CD4-positive, alpha-beta T cell treated with Interleukin-10 for 1 hour (primary cell): Measurements from ENCODE around the gene ADAMTS9.

Experiments used
- DNase-seq: peaks from one replicate; pipeline ENCODE4 v3.0.0-alpha.2; 2020

Gene ADAMTS9

DNA sequence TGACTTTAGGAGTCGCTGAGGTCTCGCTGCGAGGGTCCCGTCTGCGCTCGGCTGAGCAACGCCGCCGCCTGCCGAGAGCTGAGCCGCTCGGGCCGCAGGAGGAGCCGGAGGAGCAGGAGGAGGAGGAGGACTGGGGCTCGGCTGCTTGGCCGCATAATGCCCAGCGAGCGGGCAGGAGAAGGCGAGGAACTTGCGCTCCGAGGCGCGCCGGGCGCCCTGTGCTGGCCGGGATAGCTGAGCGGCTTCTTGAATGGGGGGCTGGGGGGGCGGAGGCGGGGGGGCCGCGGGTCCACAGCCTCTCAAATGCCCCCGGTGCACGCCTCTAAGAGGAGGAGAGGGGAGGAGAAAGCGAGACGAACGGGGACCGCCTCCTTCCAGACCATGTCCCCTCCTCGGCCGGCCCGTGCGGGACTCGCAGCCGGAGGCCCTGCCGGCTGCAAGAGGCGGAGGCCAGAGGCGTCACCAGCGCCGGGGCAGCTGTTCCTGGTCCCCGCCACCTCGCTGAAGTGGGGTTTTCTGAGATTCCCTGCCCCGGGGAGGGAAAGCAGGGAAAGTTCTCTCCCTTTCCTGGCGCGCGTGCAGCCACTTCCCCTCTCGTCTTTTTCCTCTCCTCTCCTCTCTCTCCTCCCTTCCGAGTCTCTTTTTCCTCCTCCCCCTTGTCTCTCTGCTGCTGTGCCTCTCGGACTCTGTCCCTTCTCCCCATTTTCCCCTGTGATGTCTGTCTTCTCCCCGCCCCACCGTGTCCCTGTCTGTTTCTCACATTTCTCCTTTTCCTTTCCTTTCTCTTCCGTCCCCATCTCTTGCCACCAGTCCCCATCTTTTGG, at the start of gene ADAMTS9:
Gene ADAMTS9, minus strand, starts transcription at position 220 of the 824 bp plus-strand sequence. CDS start 343 bp downstream, outside the sequence.
- DNase-seq, result no peak

GRCh38 chr3:64732576-64732975, 44.8 kb upstream of the ADAMTS9 start:
- DNase-seq, result no peak

- DNase-seq, result no peak
Measured at GRCh38 chr3:64730681-64731080, 42.9 kb upstream of the ADAMTS9 start.

- no peak for DNase-seq
Measured at GRCh38 chr3:64728994-64729393, 41.2 kb upstream of the ADAMTS9 start.

DNA sequence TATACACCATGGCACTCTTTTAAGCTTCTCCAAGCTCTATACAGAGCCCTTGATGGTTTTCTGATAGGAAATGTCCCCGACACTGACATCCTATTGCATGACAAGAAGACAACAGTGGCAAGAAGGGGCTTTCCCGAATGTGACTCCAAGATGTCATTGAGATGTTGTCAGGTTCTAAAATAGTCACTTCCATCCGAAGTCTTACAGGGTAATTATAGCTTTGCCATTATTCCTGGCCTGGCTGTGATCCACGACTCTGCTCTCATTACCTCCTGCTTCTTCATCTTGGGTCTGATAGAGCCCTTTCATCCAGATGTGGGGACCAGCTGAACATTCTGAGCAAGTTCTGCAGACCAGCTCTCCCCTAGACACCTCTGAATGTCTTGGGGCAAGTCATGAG, 40.6 kb upstream of the ADAMTS9 start:
- DNase-seq, result no peak

DNA sequence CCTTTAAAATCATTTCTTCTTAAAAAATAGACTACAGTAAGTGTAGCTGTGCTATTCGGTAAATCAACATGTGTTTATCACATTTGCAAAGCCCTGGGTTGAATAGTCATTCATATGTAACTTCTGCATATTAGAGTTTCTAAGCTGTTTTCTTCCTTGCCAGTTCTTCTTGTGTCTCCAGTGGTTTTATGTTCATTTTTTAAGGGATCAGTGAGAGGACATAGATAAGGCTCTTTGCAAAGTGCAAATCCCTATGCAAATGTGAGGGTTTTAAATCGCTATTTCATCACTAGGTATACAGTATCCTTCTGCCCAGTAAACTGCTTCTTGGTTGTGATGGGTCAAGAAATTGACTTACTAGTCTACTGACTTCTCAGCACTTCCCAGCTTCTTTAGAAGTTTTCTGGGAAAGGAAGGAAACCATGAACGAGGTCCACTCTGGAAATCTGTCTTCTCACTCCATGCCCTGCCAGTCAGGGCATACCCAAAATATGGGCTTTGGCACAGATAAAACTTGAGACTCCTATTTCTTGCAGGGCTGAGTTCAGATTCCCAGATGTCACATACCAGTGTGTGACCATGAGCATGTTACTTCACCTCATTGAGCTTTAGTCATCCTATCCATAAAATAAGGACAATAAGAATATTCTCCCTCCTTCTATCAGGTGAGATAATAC, 38.8 kb upstream of the ADAMTS9 start:
- DNase-seq, result no peak

DNA sequence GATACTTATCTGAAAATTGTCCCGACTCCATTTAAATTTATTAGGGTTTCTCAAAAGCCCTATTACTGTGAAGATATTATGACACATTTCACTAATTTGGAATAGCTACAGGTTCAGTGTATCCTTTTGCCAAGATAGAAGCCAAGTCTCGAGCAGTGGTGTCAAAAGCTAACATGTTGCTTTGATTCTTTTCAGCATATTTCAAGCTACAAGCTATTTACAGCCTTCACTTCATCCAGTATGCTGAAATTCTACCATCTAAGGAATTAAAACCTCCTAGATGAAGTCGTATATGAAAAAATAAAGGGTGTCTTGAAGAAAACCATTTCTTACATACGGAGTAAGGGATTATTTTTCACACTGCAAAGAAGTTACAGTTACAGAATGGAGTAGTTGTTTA, 31.2 kb upstream of the ADAMTS9 start:
- DNase-seq, result no peak

- DNase-seq, result no peak
Measured at GRCh38 chr3:64717872-64718613, 30.2 kb upstream of the ADAMTS9 start.

- DNase-seq, result no peak
Measured at GRCh38 chr3:64717411-64717810, 29.6 kb upstream of the ADAMTS9 start.

GRCh38 chr3:64716110-64716710, 28.4 kb upstream of the ADAMTS9 start:
- no peak for DNase-seq

- no peak for DNase-seq
Measured at GRCh38 chr3:64715211-64715982, 27.6 kb upstream of the ADAMTS9 start.

DNA sequence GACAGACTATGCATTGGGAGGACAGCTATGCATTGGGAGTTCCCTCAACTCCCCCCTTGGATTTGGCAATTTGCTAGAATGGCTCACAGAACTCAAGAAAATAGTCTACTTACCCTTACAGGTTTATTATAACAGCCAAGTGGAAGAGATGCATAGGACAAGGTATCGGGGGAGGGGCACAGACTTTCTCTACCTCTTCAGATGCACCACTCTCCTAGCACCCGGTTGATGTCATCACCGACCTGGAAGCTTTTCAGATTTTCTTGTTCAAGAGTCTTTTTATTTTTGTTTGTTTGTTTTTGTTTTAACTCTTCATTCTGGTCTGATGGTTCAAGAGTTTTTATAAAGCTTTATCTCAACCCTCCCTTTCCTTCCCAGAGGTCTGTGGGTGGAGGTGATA, 20.7 kb upstream of the ADAMTS9 start:
- DNase-seq, result no peak

- DNase-seq, result no peak
Measured at GRCh38 chr3:64705946-64706345, 18.1 kb upstream of the ADAMTS9 start.

- no peak for DNase-seq
Measured at GRCh38 chr3:64696896-64697295, 9.1 kb upstream of the ADAMTS9 start.

DNA sequence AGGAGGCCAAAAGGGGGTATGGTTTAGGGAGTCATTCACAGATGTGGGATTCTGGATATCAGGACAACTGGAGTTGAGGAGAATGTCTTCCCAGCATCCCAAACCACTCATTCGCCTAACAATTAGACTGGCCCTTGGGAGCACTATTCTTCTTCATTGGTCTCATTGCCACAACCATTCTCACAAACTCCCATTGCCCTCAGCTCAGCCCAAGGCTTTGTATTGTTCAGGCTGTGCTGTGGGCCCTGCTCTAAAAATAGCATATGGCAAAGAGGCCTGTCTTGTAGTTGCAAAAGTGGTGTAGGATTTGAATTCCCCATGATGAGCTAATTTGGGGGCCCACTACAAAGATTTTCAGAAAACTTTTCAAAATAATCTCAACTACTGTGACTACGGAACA, 6.3 kb upstream of the ADAMTS9 start:
- no peak for DNase-seq

DNA sequence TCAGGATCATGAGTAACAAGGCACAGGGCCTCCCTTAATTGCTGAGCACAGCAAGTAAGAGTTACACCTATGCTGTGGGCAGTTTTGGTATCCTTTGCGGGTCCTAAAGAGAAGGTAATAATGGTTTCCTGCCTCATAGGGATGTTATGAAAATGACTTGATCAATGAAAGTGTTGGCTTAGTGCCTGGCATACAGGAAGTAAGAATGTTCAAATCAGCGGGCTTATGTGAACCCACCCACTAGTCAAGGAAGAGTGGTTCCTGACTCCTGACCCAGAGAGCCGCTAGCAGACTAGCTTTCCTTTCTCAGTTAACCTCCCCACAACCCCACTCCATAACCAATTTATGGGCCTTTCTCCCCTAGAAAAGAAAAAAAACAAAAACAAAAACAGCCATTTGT, 5.2 kb upstream of the ADAMTS9 start:
- DNase-seq, result no peak

GRCh38 chr3:64691051-64691450, 3.3 kb upstream of the ADAMTS9 start:
- no peak for DNase-seq

DNA sequence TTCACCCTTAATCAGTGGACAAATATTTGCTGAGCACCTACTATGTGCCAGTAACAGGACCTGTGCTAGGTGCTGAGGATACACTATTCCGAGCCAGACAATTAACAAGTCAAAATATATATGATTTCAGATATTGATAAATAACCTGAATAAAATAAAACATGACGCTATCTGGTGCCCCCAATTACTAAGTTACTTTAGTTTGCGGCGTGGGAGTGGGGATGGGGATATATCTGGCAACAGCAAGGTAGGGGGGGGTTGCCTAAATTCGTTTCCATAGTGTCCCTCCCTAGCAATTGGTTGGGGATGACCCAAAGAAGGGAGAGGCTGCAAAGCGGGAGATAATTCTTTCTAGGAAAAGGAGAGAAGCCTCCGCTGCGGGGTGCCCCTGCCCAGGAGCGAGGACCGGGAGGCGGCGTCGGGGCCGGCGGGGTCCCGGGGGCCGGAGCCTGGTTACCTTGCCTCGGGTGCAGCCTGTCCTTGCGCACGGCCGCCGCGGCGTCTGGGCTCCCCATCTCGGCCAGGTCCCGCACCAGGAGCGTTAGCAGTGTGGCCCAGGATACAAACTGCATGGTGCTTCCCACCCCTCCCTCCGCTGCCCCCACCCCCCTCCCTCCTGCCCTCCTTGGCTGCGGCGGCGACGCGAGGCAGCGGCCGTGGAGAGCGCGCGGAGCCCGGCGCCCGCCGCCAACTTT, 567 bp downstream of the ADAMTS9 start:
- DNase-seq, result no peak

DNA sequence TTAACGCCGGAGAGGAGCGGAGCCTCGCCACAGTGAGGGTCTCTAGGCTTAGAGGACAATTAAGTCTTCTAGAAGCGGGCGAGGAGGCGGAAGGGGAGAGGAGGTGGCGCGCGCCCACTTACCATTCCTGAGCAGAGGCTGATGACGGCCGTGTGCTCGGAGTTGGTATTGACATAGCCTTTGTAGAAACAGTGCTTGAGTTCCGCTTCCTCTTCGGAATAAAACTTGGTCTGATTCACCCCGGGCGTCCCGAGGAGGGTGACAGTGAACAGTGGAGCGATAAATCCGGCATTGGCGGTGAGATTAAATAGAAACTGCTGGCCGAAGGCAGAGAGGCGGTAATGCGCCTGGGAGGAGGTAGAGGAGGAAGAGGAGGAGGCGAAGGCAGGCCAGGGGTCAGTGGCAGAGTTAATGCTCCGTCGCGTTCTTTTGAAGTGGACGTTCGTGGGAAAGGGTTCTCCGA, 1.3 kb downstream of the ADAMTS9 start:
- DNase-seq, result no peak

DNA sequence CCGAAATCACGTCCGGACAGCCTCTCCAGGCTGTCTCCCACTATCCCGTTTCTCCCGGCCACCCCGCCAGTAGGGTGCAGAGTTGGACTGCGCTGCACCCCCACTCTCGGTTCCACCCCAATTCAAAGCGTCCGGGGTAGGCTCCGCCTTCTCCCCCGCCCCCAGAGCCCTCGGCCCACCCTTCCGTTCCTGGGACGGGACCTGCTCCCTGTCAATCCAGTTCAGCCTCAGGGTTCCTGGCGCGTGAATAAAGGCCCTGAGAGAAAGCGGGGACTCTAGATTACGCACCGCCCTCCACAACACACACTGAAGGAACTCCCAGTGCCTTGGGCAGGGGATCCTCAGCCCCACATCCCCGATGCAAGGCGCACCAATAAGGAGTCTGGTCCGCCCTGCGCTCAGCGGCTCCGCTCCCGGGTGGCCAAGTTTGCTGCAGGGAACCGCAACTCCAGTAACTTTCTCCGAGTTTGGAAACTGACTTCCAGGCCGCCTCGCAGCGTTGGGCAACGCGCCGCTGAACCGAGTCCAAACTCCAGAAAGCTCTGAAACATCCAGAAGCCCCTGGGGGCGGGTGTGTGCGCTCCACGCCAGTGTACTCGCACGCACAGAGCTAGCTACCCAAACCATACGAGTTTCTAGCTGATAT, 1.9 kb downstream of the ADAMTS9 start:
- no peak for DNase-seq

GRCh38 chr3:64685331-64685799, 2.4 kb downstream of the ADAMTS9 start:
- no peak for DNase-seq
